Stimulated activated CD4-positive, alpha-beta T cell treated with anti-CD3 and anti-CD28 coated beads, Interleukin-15, amount 100 ng/mL, for 1 hour (primary cell): ENCODE results near the gene CDC123.
"Not testable (repeated sequence)": the region's sequence is repeated elsewhere in the genome, so short reads cannot be mapped to it uniquely, and the experiment has no call there.

Experiments used
- DNase-seq, 2 donors: peaks; one replicate each; pipeline ENCODE4 v3.0.0-alpha.2; 2020; ENCODE audit warnings: low read depth in 1 of 2, low spot score in 1 of 2

Gene CDC123

GRCh38 chr10:12189426-12189825, 6.6 kb upstream of the CDC123 start:
- DNase-seq = no peak

DNA sequence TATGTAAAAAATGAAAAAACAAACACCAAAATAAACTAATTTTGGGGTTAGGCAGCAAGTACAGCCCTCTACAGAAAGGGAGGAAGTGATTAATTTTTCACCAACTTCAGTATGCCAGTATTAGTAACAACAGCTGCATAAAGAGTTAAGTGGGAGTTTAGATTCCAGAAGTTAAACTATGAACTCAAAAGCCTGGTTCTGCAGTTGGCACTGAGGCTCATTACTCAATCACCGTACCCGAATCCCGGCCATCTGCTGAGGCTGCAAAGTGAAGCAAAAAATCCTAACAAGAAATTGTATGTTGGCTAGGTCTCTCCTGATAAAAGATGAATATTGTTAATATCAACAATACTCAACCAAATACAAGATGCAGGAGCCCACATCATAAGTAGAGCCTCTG, 4.3 kb upstream of the CDC123 start:
- no peak for DNase-seq

DNA sequence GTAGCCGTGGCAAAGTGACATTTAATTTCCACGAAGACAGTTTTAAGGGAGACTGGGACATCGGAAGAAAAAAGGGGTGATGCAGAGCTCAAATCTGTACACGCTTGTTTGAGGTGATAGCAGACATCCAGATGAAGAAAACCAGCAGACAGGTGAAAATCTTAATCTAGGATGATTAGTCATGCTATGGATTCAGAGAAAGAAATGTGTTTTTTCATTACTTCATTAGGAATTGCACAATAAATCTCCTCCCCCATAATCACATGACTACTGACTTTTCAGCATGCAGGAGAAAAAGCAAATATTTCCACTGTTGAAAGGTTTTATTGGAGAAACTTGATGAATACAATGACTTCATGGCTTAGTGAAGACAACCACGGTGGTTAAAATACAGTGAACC, 2.8 kb upstream of the CDC123 start:
- no peak for DNase-seq

- DNase-seq = peak in 1 of 2 donors; percentile 20
These were observed 1.2 kb upstream of the CDC123 start for GRCh38 chr10:12194752-12195271.

- DNase-seq = no peak
These were observed 746 bp upstream of the CDC123 start for GRCh38 chr10:12195281-12195602.

DNA sequence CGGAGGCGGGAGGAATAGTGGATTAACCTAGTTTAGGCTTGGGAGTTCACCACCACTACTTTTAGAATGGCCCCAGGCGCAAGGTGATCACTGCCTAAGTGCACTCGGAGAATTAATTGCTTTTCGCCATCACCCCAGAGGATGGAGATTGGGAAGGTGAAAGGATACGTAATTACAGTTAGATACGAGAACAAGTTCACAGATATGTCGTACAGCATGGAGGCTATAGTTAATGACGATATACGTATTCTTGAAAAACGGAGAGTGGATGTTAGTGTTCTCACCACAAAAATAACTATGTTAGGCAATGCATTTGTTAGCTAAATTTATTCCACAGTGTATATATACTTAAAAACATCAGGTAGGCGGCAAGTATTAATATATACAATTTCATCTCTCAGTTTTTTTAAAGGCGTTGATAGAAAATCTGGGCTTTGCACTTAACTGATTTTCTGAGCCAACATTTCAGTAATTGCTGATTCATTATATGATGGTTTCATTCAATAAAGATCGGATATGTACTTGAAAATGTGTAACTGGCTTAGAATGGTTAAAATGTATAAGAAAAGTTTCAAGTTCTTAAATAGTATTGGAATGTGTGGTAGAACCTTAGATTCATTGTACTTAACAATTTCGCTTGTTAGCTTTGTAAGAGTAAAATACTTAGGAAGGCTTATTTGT, 683 bp downstream of the CDC123 start:
- DNase-seq = no peak

GRCh38 chr10:12198156-12198555, 2.2 kb downstream of the CDC123 start:
- DNase-seq = no peak

DNA sequence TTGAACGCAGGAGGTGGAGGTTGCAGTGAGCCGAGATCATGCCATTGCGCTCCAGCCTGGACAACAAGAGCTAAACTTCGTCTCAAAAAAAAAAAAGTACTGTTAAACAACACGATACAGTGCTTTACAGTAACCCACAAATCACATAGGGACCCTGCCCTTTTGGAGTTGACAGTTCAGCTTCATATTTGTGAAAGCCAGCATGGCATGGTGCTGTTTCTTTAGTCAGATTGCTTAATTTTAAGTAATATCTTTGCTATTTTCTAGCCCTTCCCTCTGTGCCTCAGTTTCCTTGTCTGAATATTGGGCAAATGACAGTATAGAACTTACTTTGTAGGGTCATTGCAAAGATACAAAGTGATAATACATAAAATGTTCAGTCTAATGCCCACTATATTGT, 4.9 kb downstream of the CDC123 start:
- DNase-seq = no peak

DNA sequence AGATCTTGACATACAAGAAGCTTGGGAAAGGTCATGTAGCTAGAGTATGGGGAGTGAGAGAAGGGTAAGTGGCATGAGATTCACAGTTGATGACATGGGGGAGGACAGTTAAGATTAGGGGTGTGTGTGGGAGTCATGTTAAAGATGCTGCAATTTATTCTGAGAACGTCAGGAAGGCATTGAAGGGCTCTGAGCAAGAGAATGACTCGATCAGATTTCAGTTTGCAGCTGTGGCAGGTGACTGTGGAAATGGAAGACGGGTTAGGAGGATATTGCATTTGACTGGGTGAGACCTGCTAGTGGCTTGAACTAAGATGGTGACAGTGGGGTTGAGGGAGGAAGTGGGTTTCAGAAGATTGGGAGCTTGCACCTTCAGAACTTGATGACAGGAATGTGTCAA, 5.6 kb downstream of the CDC123 start:
- no peak for DNase-seq

DNA sequence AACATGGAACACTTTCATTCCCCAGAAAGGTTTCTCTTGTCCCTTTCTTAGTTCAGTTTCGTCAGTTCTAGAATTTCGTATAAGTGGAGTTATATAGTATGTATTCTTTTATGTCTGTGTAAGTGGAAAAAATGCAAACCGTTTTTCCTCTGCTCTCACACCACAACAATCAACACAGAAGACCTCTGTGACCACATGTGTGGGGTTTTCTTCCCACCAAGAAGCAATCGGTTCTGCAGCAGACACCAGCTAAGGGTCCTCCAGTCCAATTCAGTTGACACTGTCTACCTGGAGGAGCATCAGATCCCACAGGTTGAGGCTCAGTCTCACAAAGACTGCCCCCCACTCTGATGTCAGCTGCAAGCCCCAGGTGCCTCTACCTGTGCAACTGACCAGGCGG, 6.2 kb downstream of the CDC123 start:
- no peak for DNase-seq

GRCh38 chr10:12205082-12205481, 9.1 kb downstream of the CDC123 start:
- DNase-seq = no peak

DNA sequence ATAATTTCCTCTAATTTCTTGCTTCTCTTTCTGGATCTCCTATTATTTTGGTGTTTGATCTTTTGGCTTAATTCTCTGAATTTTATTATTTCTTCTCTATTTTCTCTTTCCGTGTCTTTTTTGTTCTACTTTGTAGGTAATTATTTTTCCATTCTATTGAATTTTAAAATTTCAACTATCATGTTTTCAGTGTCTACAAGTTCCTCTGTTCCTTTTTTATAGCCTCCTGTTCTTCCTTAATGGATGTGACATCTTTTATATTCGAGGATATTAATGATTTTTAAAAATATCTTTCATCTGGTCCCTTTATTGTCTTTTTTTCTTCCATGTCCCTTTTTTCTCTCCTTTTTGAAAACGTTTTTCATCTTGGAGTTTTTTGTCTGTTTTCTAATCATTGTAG, 11.1 kb downstream of the CDC123 start:
- no peak for DNase-seq

DNA sequence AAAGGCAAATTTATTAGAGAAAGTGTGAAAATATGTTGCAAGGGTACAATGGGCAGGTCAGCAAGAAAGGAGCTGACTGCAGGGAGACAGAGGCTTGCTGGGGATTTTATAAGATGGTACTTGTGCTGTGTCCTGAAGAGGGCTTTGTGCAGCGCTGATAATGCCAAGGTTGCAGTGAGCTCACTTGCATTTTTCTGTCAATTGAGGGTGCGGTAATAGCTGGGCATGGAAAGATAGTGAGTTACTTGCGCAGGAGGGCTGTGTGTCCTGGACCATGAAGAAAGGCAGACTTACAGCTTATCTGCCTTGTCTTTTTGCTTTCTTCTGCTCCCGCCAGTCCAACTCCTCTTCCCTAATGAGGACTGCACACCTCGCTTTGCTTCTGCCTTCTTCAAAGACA, 12.5 kb downstream of the CDC123 start:
- no peak for DNase-seq

GRCh38 chr10:12212454-12212853, 16.5 kb downstream of the CDC123 start:
- no peak for DNase-seq

DNA sequence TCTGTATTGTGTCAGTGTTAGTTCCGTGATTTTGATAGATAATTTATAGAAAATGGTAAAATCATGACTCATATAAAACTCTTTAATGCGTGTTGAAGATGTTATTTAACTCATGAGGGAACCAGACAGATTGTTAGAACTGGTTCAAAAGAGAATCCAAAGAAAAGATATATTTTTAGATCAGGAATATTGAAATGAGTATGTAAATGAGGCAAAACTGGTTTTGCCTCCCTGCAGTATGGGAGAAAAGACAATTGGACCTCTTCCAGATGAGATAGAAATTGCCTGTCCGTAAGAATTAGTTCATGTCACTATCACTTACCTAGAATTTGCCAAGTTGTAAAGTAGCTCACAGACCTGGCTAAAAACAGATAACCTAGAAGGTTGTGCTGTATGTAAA, 17.6 kb downstream of the CDC123 start:
- no peak for DNase-seq

GRCh38 chr10:12214093-12214492, 18.1 kb downstream of the CDC123 start:
- no peak for DNase-seq

DNA sequence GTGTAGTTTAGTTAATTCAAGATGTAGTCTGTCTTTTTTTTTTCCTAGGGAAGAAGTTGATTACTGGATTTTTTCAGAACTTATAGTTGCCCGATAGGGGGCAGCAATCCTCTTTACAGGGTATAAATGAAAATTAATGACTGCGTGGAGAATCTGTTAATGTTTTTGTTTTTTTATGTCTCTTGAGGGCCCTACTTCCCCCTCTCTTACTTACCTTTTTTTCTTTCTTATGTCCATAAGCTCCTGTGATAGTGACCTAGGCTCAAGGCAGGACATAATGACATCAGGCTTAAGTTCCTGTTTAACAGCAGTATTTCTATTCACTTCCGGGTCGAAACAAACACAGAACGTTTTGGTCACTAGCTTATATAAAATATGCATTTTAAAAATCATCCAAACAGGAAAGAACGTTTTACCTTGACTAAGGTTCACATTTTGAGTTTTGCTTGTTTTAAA, 18.8 kb downstream of the CDC123 start:
- no peak for DNase-seq

GRCh38 chr10:12218991-12219390, 23.0 kb downstream of the CDC123 start:
- no peak for DNase-seq

DNA sequence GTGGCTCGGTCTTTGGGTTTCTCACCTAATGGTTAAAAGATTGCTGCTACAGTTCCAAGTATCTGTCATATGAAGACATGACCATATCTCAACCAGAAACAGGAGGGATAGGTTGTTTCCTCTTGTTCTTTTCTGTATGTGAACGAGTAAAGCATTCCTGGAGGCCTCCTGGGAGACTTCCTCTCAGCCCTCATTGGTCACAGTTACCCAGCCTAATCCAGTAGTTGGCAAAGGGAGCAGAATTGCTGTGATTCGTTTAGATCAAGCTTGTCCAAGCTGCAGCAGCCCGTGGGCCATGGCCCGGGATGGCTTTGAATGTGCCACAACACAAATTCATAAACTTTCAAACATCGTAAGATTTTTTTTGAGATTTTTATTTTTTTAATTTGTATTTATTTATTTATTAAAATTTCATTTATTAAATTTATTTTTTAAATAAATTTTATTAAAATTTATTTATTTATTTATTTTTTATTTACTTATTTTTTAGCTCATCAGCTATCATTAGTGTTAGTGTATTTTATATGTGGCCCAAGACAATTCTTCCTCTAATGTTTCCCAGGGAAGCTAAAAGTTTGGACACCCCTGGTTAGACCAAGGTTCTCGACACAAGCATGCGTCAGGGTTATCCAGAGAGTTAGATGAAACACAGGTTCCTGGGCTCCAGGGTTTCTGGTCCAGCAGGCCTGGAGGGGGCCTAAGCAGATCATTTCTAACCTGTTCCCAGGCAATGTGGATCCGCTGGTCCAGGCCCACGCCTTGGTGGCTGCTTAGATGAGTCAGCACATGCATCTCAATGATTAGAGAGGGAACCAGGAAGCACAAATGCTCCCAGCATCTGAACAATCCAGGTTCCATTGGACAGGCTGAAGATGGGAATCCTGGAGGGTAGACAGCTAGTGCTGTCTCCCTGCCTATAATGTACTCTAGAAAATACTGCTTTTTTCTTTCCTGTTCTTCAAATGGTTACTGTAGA, 25.6 kb downstream of the CDC123 start:
- no peak for DNase-seq

- DNase-seq = no peak
These were observed 29.5 kb downstream of the CDC123 start for GRCh38 chr10:12225444-12225843.

- DNase-seq = not testable (repeated sequence)
These were observed 30.4 kb downstream of the CDC123 start for GRCh38 chr10:12226438-12226837.

DNA sequence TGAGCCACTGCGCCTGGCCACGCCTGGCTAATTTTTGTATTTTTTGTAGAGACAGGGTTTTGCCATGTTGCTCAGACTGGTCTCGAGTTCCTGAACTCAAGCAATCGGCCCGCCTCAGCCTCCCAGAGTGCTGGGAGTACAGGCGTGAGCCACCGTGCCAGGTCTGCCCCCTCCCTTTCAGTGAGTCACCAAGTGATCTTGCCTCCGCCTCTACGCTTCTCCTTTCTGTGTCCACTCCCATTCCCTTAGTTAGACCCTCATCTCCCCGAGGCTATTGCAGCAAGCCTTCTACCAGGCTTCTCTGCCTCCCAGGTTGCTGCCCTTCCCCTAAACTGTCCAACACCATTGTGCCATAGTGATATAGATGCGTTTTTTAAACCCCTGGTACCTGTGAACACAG, 32.9 kb downstream of the CDC123 start:
- DNase-seq = no peak
